ENCODE results near the gene TMEM63B.

TMEM63B gene

GRCh38 chr6:44145839-44146238 lies 18.5 kb downstream of the TMEM63B start:
- DNase-seq = no peak

GRCh38 chr6:44146685-44147084 lies 19.3 kb downstream of the TMEM63B start:
- DNase-seq = no peak

DNA sequence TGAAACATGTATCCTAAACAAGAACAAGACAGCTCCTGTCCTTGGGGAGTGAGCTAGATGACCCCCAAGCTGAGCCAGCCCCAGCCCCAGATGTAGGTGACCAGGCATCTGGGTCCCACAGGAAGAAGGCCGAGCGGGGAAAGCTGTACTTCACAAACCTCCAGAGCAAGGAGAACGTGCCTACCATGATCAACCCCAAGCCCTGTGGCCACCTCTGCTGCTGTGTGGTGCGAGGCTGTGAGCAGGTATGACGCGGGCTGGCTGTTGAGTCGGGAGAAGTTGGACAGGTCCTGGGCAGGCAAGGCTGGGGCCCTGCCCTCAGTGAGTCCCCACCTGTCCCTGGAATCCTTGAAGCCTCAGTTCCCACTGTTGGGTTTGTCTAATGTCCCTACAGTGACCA lies 19.9 kb downstream of the TMEM63B start:
- no peak for DNase-seq

GRCh38 chr6:44148306-44148705 lies 21.0 kb downstream of the TMEM63B start:
- DNase-seq = no peak

DNA sequence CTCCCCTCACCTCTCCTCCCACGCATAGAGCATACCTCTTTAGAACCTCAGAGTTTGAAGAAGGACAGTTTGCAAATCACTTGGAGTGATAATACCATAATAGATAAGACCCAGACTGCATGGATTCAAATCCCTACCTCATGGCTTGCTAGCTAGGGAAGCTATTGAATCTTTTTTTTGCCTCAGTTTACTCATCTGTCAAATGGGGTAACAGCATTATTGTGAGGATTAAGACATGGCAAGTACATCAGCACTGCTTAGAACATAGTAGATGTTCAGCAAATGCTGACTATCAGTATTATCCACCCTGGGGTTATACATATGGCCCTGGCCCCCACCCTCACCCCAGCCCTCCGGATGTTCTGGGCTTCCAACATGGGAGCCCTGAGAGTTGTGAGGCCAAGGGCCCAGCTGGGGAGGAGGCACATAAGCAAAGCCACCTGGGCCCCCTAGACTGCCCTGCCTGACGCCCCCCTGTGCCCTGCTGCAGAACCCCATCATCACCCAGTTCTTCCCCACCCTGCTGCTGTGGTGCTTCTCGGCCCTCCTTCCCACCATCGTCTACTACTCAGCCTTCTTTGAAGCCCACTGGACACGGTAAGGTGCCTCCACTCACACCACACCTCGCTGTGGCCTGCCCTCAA lies 22.1 kb downstream of the TMEM63B start:
- no peak for DNase-seq

- DNase-seq = no peak
Measured at GRCh38 chr6:44150317-44150917, 23.1 kb downstream of the TMEM63B start.

- DNase-seq = peak; percentile 86
Measured at GRCh38 chr6:44151348-44152108, 24.2 kb downstream of the TMEM63B start.

DNA sequence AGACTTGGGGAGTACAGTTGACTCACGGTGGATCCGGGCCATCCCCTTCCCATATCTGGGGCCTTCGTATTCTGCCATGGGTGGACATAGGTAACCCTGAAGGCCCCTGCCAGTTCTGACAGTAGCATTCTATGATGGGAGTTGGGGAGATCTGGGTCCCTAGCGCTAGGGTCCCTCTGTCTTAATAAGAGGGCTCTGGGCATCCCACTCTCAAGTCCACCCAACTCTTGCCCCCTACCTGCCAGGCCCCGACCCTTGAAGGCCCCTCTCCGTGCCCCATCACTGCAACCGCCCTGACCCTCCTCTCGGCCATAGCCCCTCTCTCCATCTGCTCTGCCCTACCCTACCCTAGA lies 24.7 kb downstream of the TMEM63B start:
- no peak for DNase-seq

GRCh38 chr6:44152533-44152932 lies 25.2 kb downstream of the TMEM63B start:
- DNase-seq = no peak

- no peak for DNase-seq
Measured at GRCh38 chr6:44154067-44154466, 26.7 kb downstream of the TMEM63B start.

DNA sequence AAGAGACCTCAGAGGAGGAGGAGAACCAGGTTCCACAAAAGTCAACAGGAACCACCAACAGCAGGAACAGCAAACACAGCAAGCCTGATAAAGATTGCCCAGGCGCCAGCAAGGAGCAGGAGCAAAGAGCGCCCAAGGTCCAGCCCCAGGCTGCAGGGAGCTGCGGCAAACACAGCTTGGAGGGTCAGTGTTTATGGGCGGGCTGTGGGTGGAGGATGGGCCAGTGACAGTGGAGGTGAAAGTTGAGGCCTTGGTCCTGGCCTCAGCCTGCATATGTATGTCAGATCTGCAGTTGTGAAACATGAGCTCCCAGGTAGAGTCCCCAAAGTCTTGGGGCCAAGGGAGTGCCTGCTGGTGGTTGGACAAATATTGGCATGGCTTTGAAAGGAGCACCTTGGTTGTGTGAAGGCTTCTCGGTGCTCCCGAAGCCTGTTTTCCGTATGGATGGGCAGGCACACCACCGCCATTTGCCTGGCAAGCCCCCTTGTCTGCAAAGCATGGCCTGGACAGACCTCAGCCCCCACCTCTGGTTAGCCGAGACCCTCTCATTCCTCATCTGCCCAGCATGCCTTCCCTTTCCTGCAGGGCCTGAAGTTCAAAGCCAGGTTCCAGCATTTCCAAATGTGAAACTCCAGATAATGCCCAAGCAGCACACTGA lies 29.3 kb downstream of the TMEM63B start:
- DNase-seq = no peak

DNA sequence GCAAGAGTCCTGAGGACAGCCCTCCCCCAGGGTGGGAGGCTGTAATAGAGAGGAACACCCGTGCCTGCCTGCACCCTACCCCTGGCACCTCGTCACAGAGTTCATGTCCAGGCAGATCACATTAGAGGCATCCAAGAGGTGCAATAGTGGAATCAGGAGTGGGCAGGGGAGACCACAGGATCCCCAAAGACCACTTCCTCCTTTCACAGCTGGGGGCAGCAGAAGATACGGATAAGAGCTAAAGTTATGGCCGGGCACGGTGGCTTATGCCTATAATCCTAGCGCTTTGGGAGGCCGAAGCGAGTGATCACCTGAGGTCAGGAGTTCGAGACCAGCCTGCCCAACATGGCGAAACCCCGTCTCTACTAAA lies 29.8 kb downstream of the TMEM63B start:
- no peak for DNase-seq

- DNase-seq = no peak
Measured at GRCh38 chr6:44158770-44159228, 31.4 kb downstream of the TMEM63B start, which contains the start of gene CAPN11. CAPN11 (plus strand) TSS chr6:44158820; CDS start chr6:44158849, 29 bp downstream.

DNA sequence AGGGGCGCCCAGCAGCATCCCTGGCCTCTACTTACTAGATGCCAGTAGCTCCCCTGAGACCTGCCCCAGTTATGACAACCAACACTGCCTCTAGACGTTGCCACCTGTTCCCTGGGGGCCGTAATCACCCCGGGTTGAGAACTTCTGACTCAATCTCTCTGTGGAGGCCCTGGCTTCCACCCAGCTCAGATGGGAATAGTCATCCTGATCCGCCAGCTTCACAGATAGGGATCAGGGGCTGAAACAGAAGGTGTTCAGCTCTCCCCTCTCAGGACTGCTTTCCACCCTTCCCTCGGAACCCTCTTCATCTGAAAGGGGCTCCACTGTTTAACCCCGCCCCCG lies 34.6 kb downstream of the TMEM63B start:
- DNase-seq = no peak

DNA sequence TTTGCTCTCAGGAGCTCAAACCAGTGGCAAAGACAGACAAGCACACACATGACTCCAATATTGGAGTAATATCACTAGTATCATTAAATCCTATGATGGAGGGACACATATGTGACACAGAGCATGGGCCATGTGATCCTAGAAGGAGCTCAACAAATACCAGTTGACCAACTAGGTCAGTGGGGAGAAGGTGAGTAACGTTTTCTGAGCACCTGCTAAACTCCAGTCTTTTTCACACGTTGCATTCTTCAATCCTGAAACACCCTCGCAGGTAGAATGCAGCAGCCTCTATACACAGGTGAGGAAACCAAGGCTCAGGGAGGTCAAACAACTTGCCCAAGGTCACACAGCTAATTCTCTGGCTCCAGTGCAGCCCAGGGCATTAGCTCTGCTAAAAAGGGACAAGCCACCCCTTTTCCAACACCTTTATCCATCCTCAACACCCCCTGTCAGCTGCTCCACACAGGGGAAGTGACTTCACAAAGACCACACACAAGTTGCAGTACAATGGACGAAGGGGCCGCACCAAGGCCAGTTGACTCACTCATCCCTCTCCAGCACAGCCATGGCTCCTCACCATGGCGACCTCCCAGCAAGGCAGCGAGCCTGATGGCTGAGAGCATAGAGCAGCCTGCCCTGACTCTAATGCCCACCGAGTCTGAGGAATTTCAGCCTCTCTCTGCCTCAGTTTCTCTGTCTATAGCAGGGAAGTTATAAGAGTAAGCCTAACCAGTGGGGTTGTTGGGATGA lies 35.7 kb downstream of the TMEM63B start:
- no peak for DNase-seq

- no peak for DNase-seq
Measured at GRCh38 chr6:44166116-44166515, 38.8 kb downstream of the TMEM63B start.

DNA sequence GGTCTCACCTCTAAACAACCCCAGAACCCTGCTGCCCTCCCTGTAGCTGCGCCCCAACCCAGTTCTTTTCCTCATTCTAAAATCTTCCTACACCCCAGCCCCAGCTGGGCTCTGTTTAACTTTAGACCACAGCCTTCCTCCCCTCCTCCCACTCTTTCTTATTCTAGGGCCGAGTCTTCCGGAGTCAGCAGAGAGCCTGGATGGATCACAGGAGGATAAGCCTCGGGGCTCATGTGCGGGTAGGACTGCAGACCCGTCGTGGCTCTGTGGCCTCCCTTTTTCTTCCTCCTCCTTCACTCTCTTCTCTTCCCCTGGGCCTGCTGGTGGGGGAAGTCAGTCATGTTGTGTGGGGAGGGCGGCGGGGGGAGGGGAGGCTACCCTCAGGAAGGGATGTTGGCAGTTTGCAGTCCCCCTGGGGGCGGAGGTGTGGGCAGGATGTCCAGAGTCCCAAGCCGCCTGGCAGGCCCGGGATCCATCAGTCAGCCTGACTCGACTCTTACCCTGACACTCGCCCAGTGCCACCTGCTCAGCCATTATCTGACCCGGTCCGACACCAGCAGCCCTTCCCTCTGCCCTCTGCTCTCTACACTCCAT lies 39.3 kb downstream of the TMEM63B start:
- DNase-seq = no peak

DNA sequence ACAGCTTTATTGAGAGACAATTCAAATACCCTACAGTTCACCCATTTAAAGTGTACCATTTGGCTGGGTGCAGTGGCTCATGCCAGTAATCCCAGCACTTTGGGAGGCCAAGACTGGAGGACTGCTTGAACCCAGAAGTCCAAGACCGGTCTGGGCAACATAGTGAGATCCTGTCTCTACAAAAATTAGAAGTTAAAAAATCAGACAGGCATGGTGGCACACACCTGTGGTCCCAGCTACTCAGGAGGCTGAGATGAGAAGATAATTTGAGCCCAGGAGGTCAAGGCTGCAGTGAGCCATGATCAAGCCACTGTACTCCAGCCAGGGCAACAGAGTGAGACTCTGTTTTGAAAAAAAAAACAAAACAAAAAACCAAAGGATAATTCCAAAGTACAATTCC lies 40.2 kb downstream of the TMEM63B start:
- no peak for DNase-seq

GRCh38 chr6:44169154-44169553 lies 41.8 kb downstream of the TMEM63B start:
- DNase-seq = no peak

DNA sequence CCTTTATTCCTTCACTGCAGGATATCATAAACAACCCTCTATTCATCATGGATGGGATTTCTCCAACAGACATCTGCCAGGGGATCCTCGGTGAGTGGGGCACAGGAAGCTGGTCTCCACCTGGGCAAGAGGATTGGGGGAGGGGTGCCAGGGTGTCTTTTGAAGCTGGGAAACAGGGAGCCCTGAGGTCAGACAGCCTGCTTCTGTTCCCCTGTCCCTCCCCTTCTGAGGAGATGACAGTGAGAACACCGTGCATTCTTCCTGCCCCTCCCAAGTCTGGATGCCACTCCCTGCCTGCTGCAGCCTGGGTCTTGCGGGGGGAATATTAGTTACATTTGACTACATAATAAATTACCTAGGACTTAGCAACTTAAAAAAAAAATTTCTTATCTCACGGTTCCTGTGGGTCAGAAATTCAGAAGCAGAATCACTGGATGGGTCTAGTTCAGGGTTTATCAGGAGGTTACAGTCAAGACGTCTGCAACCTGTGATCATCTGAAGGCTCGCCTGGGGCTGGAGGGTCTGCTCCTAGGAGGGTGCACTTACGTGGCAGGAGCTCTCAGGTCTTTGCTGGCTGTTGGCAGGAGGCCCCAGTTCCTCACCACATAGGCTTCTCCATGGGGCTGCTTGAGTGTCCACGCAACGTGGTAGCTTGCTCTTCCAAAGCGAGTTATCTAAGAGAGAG lies 42.7 kb downstream of the TMEM63B start:
- no peak for DNase-seq

- no peak for DNase-seq
Measured at GRCh38 chr6:44171899-44172546, 44.7 kb downstream of the TMEM63B start.

Measured in eye (tissue), 1 donor.